HEK293 (cell line): Measurements from ENCODE around the gene AIF1.
A peak's percentile ranks its signal among the peaks of the same experiment; 100 is the strongest.

ENCODE experiments used
- ATF2 ChIP-seq: fragments of 450-650 bp; formaldehyde crosslinking; IDR thresholded peaks from 2 replicates; pipeline ENCODE4 v1.5.1; 2016; ENCODE audit warnings: missing biosample characterization, missing genetic modification characterization, low read depth
- EGR2 ChIP-seq: fragments of 450-650 bp; formaldehyde crosslinking; IDR thresholded peaks from 2 replicates; pipeline ENCODE4 v1.5.1; 2016; ENCODE audit warnings: low read depth, missing biosample characterization, missing genetic modification characterization
- KLF1 ChIP-seq: fragments of 450-650 bp; formaldehyde crosslinking; IDR thresholded peaks from 2 replicates; pipeline ENCODE4 v1.5.1; 2016; ENCODE audit warnings: missing biosample characterization, missing genetic modification characterization
- PBX3 ChIP-seq: sonication (generic); formaldehyde crosslinking; IDR thresholded peaks from 2 replicates; pipeline ENCODE4 v1.8.1; 2022; ENCODE audit warnings: mild to moderate bottlenecking, moderate library complexity, missing genetic modification reagents
- ZBTB26 ChIP-seq: fragments of 450-650 bp; formaldehyde crosslinking; optimal IDR thresholded peaks from 2 replicates; pipeline ENCODE3; 2016; ENCODE audit warnings: missing biosample characterization, mild to moderate bottlenecking, missing genetic modification characterization
- ZBTB49 ChIP-seq: fragments of 450-650 bp; formaldehyde crosslinking; IDR thresholded peaks from 2 replicates; pipeline ENCODE4 v1.5.1; 2016; ENCODE audit warnings: missing biosample characterization, missing genetic modification characterization, low read depth
- ZNF112 ChIP-seq: fragments of 450-650 bp; formaldehyde crosslinking; IDR thresholded peaks from 2 replicates; pipeline ENCODE4 v1.5.0; 2017; ENCODE audit warnings: missing biosample characterization, missing genetic modification characterization
- ZNF138 ChIP-seq: fragments of 450-650 bp; formaldehyde crosslinking; IDR thresholded peaks from 2 replicates; pipeline ENCODE4 v1.5.1; 2016; ENCODE audit warnings: missing biosample characterization, missing genetic modification characterization, borderline replicate concordance
- ZNF223 ChIP-seq: fragments of 450-650 bp; formaldehyde crosslinking; IDR thresholded peaks from 2 replicates; pipeline ENCODE4 v1.5.1; 2016; ENCODE audit warnings: missing biosample characterization, missing genetic modification characterization
- ZNF280C ChIP-seq: fragments of 450-650 bp; formaldehyde crosslinking; IDR thresholded peaks from 2 replicates; pipeline ENCODE4 v1.5.1; 2016; ENCODE audit warnings: missing biosample characterization, missing genetic modification characterization
- ZNF280D ChIP-seq: fragments of 450-650 bp; formaldehyde crosslinking; IDR thresholded peaks from 2 replicates; pipeline ENCODE4 v1.5.1; 2016; ENCODE audit warnings: missing biosample characterization, missing genetic modification characterization
- ZNF311 ChIP-seq: fragments of 450-650 bp; formaldehyde crosslinking; IDR thresholded peaks from 2 replicates; pipeline ENCODE4 v1.5.1; 2017; ENCODE audit warnings: missing biosample characterization, missing genetic modification characterization, borderline replicate concordance
- ZNF341 ChIP-seq: fragments of 450-650 bp; formaldehyde crosslinking; IDR thresholded peaks from 2 replicates; pipeline ENCODE4; 2016; ENCODE audit warnings: low read depth, missing biosample characterization, missing genetic modification characterization
- ZNF350 ChIP-seq: fragments of 450-650 bp; formaldehyde crosslinking; IDR thresholded peaks from 2 replicates; pipeline ENCODE4 v1.5.0; 2017; ENCODE audit warnings: missing biosample characterization, mild to moderate bottlenecking, missing genetic modification characterization
- ZNF501 ChIP-seq: fragments of 450-650 bp; formaldehyde crosslinking; IDR thresholded peaks from 2 replicates; pipeline ENCODE4 v1.5.1; 2016; ENCODE audit warnings: missing biosample characterization, missing genetic modification characterization
- ZNF510 ChIP-seq: fragments of 450-650 bp; formaldehyde crosslinking; IDR thresholded peaks from 2 replicates; pipeline ENCODE4 v1.5.1; 2018; ENCODE audit warnings: mild to moderate bottlenecking, missing genetic modification characterization, missing biosample characterization; ENCODE audit not compliant: insufficient replicate concordance
- ZNF518A ChIP-seq: fragments of 450-650 bp; formaldehyde crosslinking; conservative IDR thresholded peaks from 2 replicates; pipeline ENCODE4 v1.5.1; 2016; ENCODE audit warnings: low read depth, missing biosample characterization, missing genetic modification characterization
- ZNF558 ChIP-seq: fragments of 450-650 bp; formaldehyde crosslinking; IDR thresholded peaks from 2 replicates; pipeline ENCODE4 v1.5.1; 2016; ENCODE audit warnings: missing biosample characterization, missing genetic modification characterization
- ZNF624 ChIP-seq: fragments of 450-650 bp; formaldehyde crosslinking; IDR thresholded peaks from 2 replicates; pipeline ENCODE4 v1.5.1; 2017; ENCODE audit warnings: missing biosample characterization, missing genetic modification characterization
- ZNF707 ChIP-seq: fragments of 450-650 bp; formaldehyde crosslinking; IDR thresholded peaks from 2 replicates; pipeline ENCODE4 v1.5.1; 2016; ENCODE audit warnings: missing biosample characterization, missing genetic modification characterization
- ZNF777 ChIP-seq: fragments of 450-650 bp; formaldehyde crosslinking; IDR thresholded peaks from 2 replicates; pipeline ENCODE4 v1.5.1; 2017; ENCODE audit warnings: missing biosample characterization, missing genetic modification characterization, borderline replicate concordance
- ZXDB ChIP-seq: fragments of 450-650 bp; formaldehyde crosslinking; IDR thresholded peaks from 2 replicates; pipeline ENCODE4 v1.5.1; 2016; ENCODE audit warnings: missing biosample characterization, missing genetic modification characterization

AIF1 gene

GRCh38 chr6:31580807-31581433 lies 34.1 kb upstream of the AIF1 start (continued):
- no peak for TF ChIP-seq ZNF280C (tag by site-specific recombination)
- no peak for TF ChIP-seq ZNF280D (tag by site-specific recombination)
- TF ChIP-seq ZNF510 (tag by site-specific recombination), result no peak
- TF ChIP-seq ZNF518A (tag by site-specific recombination), result 0 out of 2 replicates have a peak, but pooled peaks have one; percentile 28
- no peak for TF ChIP-seq ZNF350
- TF ChIP-seq ZBTB49 (tag by site-specific recombination), result no peak
- no peak for TF ChIP-seq ZNF112 (tag by site-specific recombination)
- TF ChIP-seq ZNF777, result 0 out of 2 replicates have a peak, but pooled peaks have one; percentile 62
- TF ChIP-seq ZNF223 (tag by site-specific recombination), result no peak
- no peak for TF ChIP-seq ZNF707
- no peak for TF ChIP-seq ZNF311
- no peak for TF ChIP-seq PBX3 (CRISPR knock-in tag)
- no peak for TF ChIP-seq ZNF138 (tag by site-specific recombination)
- no peak for TF ChIP-seq ZNF341 (tag by site-specific recombination)
- TF ChIP-seq ATF2 (tag by site-specific recombination), result no peak
- TF ChIP-seq ZBTB26 (tag by site-specific recombination), result peak; percentile 78
- TF ChIP-seq ZXDB (tag by site-specific recombination), result peak; percentile 87
- 0 out of 2 replicates have a peak, but pooled peaks have one; percentile 1 for TF ChIP-seq ZNF501
- TF ChIP-seq ZNF558 (tag by site-specific recombination), result no peak
- TF ChIP-seq ZNF624, result no peak
- TF ChIP-seq EGR2 (tag by site-specific recombination), result no peak
- no peak for TF ChIP-seq KLF1
